GM12878 (cell line): ENCODE data around the gene HSF5. TPM values are rescaled to one million over a fixed set of nuclear protein-coding genes. Genes with fewer than 3 reads are reported as not detected.
A peak's percentile ranks its signal among the peaks of the same experiment; 100 is the strongest.

ENCODE experiments used
- BCL11A ChIP-seq: IDR thresholded peaks from 2 replicates; pipeline ENCODE4 v1.6.1; 2011; ENCODE audit warnings: low read depth, low read length
- CBFB ChIP-seq: IDR thresholded peaks from 2 replicates; pipeline ENCODE4 v1.6.1; 2016; ENCODE audit warnings: antibody characterized with exemption, low read depth
- CHD4 ChIP-seq: fragments of 200-600 bp; sonication (generic); IDR thresholded peaks from 2 replicates; pipeline ENCODE4 v1.6.1; 2016; ENCODE audit warnings: mild to moderate bottlenecking
- CREB1 ChIP-seq: IDR thresholded peaks from 2 replicates; pipeline ENCODE4 v1.6.1; 2012; ENCODE audit warnings: low read depth, mild to moderate bottlenecking, inconsistent platforms
- EGR1 ChIP-seq, 2 experiments: IDR thresholded peaks; 1 replicate in 1 of 2; 2 replicates in 1 of 2; pipeline ENCODE4 v1.6.1; 2011 to 2012; ENCODE audit warnings: low read depth in 2 of 2, low read length in 2 of 2, borderline replicate concordance in 1 of 2, mild to moderate bottlenecking in 1 of 2, moderate library complexity in 1 of 2
- ESRRA ChIP-seq: IDR thresholded peaks from 2 replicates; pipeline ENCODE4 v1.6.1; 2012; ENCODE audit warnings: mild to moderate bottlenecking, low read length, improper control_type of control experiment
- FOXK2 ChIP-seq: fragments of 450-650 bp; IDR thresholded peaks from 2 replicates; pipeline ENCODE4 v1.6.1; 2017; ENCODE audit warnings: mild to moderate bottlenecking, moderate library complexity
- HCFC1 ChIP-seq: fragments of 150-350 bp; IDR thresholded peaks from 2 replicates; pipeline ENCODE4 v1.6.1; 2014; ENCODE audit warnings: low read length
- HDGF ChIP-seq: fragments of 450-650 bp; IDR thresholded peaks from 2 replicates; pipeline ENCODE4 v1.6.1; 2016; ENCODE audit warnings: antibody characterized with exemption
- JUNB ChIP-seq: IDR thresholded peaks from 2 replicates; pipeline ENCODE4 v1.6.1; 2016; ENCODE audit warnings: antibody characterized with exemption, mild to moderate bottlenecking
- KDM1A ChIP-seq: fragments of 200-600 bp; sonication (generic); IDR thresholded peaks from 2 replicates; pipeline ENCODE4 v1.6.1; 2016; ENCODE audit warnings: borderline replicate concordance
- LARP7 ChIP-seq: fragments of 450-650 bp; IDR thresholded peaks from 2 replicates; pipeline ENCODE4 v1.6.1; 2017; ENCODE audit warnings: mild to moderate bottlenecking
- MLLT1 ChIP-seq: fragments of 450-650 bp; IDR thresholded peaks from 2 replicates; pipeline ENCODE4 v1.6.1; 2016; ENCODE audit warnings: mild to moderate bottlenecking
- MTA3 ChIP-seq: IDR thresholded peaks from 2 replicates; pipeline ENCODE4 v1.6.1; 2012; ENCODE audit warnings: low read length, inconsistent platforms, borderline replicate concordance
- MXI1 ChIP-seq: fragments of 150-350 bp; IDR thresholded peaks from 2 replicates; pipeline ENCODE4 v1.6.1; 2011; ENCODE audit warnings: low read depth, mild to moderate bottlenecking, inconsistent platforms, low read length, improper control_type of control experiment
- NFIC ChIP-seq: IDR thresholded peaks from 2 replicates; pipeline ENCODE4 v1.6.1; 2012; ENCODE audit warnings: low read depth, mild to moderate bottlenecking, inconsistent platforms, low read length, moderate library complexity
- NFYB ChIP-seq: IDR thresholded peaks from 2 replicates; pipeline ENCODE4 v1.6.1; 2011; ENCODE audit warnings: low read depth, mild to moderate bottlenecking, low read length, improper control_type of control experiment, moderate library complexity; ENCODE audit not compliant: insufficient read depth
- POLR2AphosphoS2 ChIP-seq: IDR thresholded peaks from 2 replicates; pipeline ENCODE4 v1.6.1; 2011; ENCODE audit warnings: low read depth, mild to moderate bottlenecking, low read length, improper control_type of control experiment, moderate library complexity
- POU2F2 ChIP-seq: IDR thresholded peaks from 3 replicates; pipeline ENCODE4 v1.6.1; 2011; ENCODE audit warnings: low read depth, mild to moderate bottlenecking, low read length, borderline replicate concordance
- RELA ChIP-seq: fragments of 450-650 bp; IDR thresholded peaks from 2 replicates; pipeline ENCODE4 v1.8.0; 2014; ENCODE audit warnings: borderline replicate concordance; ENCODE audit not compliant: partially characterized antibody
- SMAD1 ChIP-seq: fragments of 450-650 bp; IDR thresholded peaks from 2 replicates; pipeline ENCODE4 v1.6.1; 2018; ENCODE audit warnings: mild to moderate bottlenecking, low read depth; ENCODE audit not compliant: partially characterized antibody
- SPI1 ChIP-seq: IDR thresholded peaks from 2 replicates; pipeline ENCODE4 v1.6.1; 2011; ENCODE audit warnings: low read depth, mild to moderate bottlenecking, low read length, moderate library complexity, borderline replicate concordance; ENCODE audit not compliant: insufficient read depth
- SREBF2 ChIP-seq: IDR thresholded peaks from 2 replicates; pipeline ENCODE4 v1.6.1; 2012; ENCODE audit warnings: mild to moderate bottlenecking, low read length
- TBL1XR1 ChIP-seq: IDR thresholded peaks from 2 replicates; pipeline ENCODE4 v1.6.1; 2012; ENCODE audit warnings: low read depth, low read length, improper control_type of control experiment
- TCF7 ChIP-seq: IDR thresholded peaks from 2 replicates; pipeline ENCODE4 v1.6.1; 2014; ENCODE audit warnings: antibody characterized with exemption, borderline replicate concordance
- USF1 ChIP-seq: IDR thresholded peaks from 2 replicates; pipeline ENCODE4 v1.6.1; 2011; ENCODE audit warnings: borderline replicate concordance, low read depth, mild to moderate bottlenecking, moderate library complexity, mixed read lengths, low read length; ENCODE audit not compliant: insufficient read depth; ENCODE audit errors: extremely low read length
- YY1 ChIP-seq: IDR thresholded peaks from 2 replicates; pipeline ENCODE4 v1.6.1; 2011; ENCODE audit warnings: low read depth, mild to moderate bottlenecking, low read length
- ZZZ3 ChIP-seq: IDR thresholded peaks from 2 replicates; pipeline ENCODE4 v1.6.1; 2011; ENCODE audit warnings: low read depth; ENCODE audit not compliant: control insufficient read depth, insufficient read length
- polyA plus RNA-seq, 11 experiments: library from polyadenylated mRNA; depleted of rRNA in 4 of 11; unstranded in 6 of 11; stranded (reverse) in 5 of 11; fragments of >200 nt; fragmentation: Nextera tagmentation in 4 of 11; fragmentation: Illumina TruSeq in 1 of 11; extraction: Ambion mirVana in 4 of 11; extraction: Trizol in 1 of 11; gene quantifications; 1 replicate in 1 of 11; 2 replicates in 10 of 11; pipeline versions ENCODE4 v1.2.1 to v1.2.3, GENCODE V29; 2011 to 2016; ENCODE audit warnings: inconsistent platforms in 2 of 11, missing spikeins in 2 of 11, low read depth in 1 of 11
- total RNA-seq, 4 experiments: library from RNA; depleted of rRNA in 3 of 4; stranded (reverse); fragments of >200 nt in 3 of 4; fragmentation: Illumina TruSeq in 1 of 4; extraction: Trizol in 1 of 4; gene quantifications; 2 replicates each; pipeline versions ENCODE4 v1.2.1 to v1.2.3, GENCODE V29; 2013 to 2021
- TF ChIP-seq, protein P1 (sequence below): fragments of 450-650 bp; IDR thresholded peaks from 2 replicates; pipeline ENCODE4 v1.6.1; 2017; ENCODE audit warnings: mild to moderate bottlenecking, low read depth, inconsistent platforms; ENCODE audit not compliant: poor library complexity, severe bottlenecking

HSF5 gene
- total and polyA plus RNA-seq, 10 of the 15 experiments (the other 5 are each of a cell fraction or from before 2014, with no cell fraction given), result 0.02 to 0.18 (median 0.06) TPM; not detected in 4

DNA sequence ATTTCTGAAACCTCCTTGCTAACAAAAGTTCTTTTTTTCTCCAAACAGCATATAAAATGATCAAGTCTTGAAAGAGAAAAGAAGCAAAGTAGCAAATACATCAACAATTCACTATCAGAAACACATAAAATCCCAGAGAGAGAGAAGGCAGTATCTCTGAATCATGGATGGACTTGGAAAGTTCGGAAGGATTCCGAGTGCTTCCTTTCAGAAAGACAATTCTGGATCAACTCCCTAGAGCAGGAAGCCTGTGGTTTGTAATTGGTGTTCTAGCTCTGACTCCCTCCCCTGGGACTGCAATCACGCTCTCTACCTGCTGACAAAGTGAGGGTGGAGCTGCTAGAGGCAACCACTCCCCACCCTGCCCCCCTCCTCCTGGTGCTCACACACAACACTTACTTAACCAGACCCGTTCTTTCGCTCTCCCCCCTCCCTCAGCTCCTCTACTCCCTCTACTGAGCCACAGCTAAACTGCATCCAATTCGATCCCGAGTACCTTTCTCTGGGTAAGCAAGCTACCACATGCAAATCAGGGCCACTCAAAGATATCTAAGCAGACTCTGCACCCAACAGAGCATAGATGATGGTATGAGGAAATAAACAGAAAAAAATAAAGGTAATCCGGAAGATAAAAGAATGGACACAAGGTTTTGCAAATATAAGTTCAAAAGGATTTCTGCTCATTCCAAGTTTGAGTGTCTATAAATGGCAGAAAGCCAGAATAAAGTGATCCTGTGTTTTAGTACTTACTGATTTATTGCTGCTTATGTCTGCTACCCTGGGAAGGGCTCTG, 70.7 kb downstream of the HSF5 start, which contains the start of gene RNF43 (continued):
- TF ChIP-seq MLLT1 (peak; percentile 89; the same call in 1 of the 2 replicates), POLR2AphosphoS2 (no peak), CBFB (peak; percentile 69; the same call in 1 of the 2 replicates), TCF7 (no peak), KDM1A (no peak), USF1 (no peak), MXI1 (no peak), SMAD1 (no peak), NFYB (peak; percentile 46; the same call in 1 of the 2 replicates), ESRRA (peak; percentile 73), EGR1 (IDR thresholded peaks at IDR 0.05; ENCODE audit: borderline replicate concordance in 1 of 2, low read depth in 2 of 2, low read length in 2 of 2) (no peak), JUNB (0 out of 2 replicates have a peak, but pooled peaks have one; percentile 23), SPI1 (no peak), HCFC1 (no peak), MTA3 (no peak), NFIC (peak; percentile 47; the same call in 1 of the 2 replicates), CREB1 (peak; percentile 57; the same call in 1 of the 2 replicates), YY1 (peak; percentile 59; the same call in 1 of the 2 replicates), TBL1XR1 (peak; percentile 76), BCL11A (peak; percentile 85), CHD4 (no peak), LARP7 (no peak), RELA (peak; percentile 71), HDGF (peak; percentile 99), SREBF2 (no peak; the same call in 1 of the 2 replicates), FOXK2 (no peak), POU2F2 (peak; percentile 95; the same call in 2 of the 3 replicates), ZZZ3 (no peak)
- TF ChIP-seq, protein P1, sequence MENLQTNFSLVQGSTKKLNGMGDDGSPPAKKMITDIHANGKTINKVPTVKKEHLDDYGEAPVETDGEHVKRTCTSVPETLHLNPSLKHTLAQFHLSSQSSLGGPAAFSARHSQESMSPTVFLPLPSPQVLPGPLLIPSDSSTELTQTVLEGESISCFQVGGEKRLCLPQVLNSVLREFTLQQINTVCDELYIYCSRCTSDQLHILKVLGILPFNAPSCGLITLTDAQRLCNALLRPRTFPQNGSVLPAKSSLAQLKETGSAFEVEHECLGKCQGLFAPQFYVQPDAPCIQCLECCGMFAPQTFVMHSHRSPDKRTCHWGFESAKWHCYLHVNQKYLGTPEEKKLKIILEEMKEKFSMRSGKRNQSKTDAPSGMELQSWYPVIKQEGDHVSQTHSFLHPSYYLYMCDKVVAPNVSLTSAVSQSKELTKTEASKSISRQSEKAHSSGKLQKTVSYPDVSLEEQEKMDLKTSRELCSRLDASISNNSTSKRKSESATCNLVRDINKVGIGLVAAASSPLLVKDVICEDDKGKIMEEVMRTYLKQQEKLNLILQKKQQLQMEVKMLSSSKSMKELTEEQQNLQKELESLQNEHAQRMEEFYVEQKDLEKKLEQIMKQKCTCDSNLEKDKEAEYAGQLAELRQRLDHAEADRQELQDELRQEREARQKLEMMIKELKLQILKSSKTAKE, result peak; percentile 62
